K562 (cell line): Measurements from ENCODE around the gene ETV3L. TPM values are rescaled to one million over a fixed set of nuclear protein-coding genes. Genes with fewer than 3 reads are reported as not detected.

Experiments
- CEBPB ChIP-seq: fragments of 450-650 bp; IDR thresholded peaks from 2 replicates; pipeline ENCODE4 v1.6.1; 2016; ENCODE audit warnings: missing genetic modification characterization, missing compliant biosample characterization
- ETV6 ChIP-seq, 3 experiments: fragments of 150-350 bp in 1 of 3; sonication (generic) in 1 of 3; formaldehyde crosslinking in 1 of 3; IDR thresholded peaks; 2 replicates each; pipeline versions ENCODE4 v1.6.1 to v1.8.0; 2014 to 2022; ENCODE audit warnings: borderline replicate concordance in 2 of 3, low read depth in 2 of 3, antibody characterized with exemption in 1 of 3, low read length in 1 of 3, mild to moderate bottlenecking in 1 of 3, missing genetic modification reagents in 1 of 3
- GMEB1 ChIP-seq: fragments of 250-450 bp; sonication (Bioruptor Pico); IDR thresholded peaks from 2 replicates; pipeline ENCODE4 v1.4.0; 2020; ENCODE audit warnings: mild to moderate bottlenecking
- HMGN3 ChIP-seq: IDR thresholded peaks from 2 replicates; pipeline ENCODE4 v1.6.1; 2011; ENCODE audit warnings: borderline replicate concordance, low read depth, mild to moderate bottlenecking, mixed read lengths, low read length; ENCODE audit not compliant: insufficient read length; ENCODE audit errors: extremely low read depth
- KLF10 ChIP-seq: fragments of 250-450 bp; sonication (Bioruptor Pico); IDR thresholded peaks from 2 replicates; pipeline ENCODE4 v1.6.1; 2021; ENCODE audit warnings: matching md5 sums
- MEF2A ChIP-seq: IDR thresholded peaks from 2 replicates; pipeline ENCODE4 v1.6.1; 2011; ENCODE audit warnings: low read depth, mild to moderate bottlenecking, low read length, moderate library complexity; ENCODE audit not compliant: control insufficient read depth
- NEUROD1 ChIP-seq: fragments of 150-350 bp; IDR thresholded peaks from 2 replicates; pipeline ENCODE4 v1.6.1; 2014; ENCODE audit warnings: borderline replicate concordance, low read length, low read depth; ENCODE audit not compliant: partially characterized antibody
- NRF1 ChIP-seq, 2 experiments: fragments of 450-650 bp; IDR thresholded peaks in 1 of 2; conservative IDR thresholded peaks in 1 of 2; 2 replicates each; pipeline ENCODE4 v1.6.1; 2014; ENCODE audit warnings: mild to moderate bottlenecking in 2 of 2
- SMAD1 ChIP-seq: fragments of 150-350 bp; IDR thresholded peaks from 2 replicates; pipeline ENCODE4 v1.6.1; 2014; ENCODE audit warnings: low read length, low read depth; ENCODE audit not compliant: partially characterized antibody
- SRSF9 ChIP-seq: fragments of 200-400 bp; formaldehyde crosslinking; IDR thresholded peaks from 2 replicates; pipeline ENCODE4 v1.6.1; 2017; ENCODE audit warnings: low read depth, low read length, borderline replicate concordance
- STAT6 ChIP-seq: sonication (generic); formaldehyde crosslinking; IDR thresholded peaks from 2 replicates; pipeline ENCODE4 v1.8.1; 2023; ENCODE audit warnings: mild to moderate bottlenecking, missing genetic modification reagents
- ZNF263 ChIP-seq: sonication (generic); formaldehyde crosslinking; IDR thresholded peaks from 2 replicates; pipeline ENCODE4 v1.8.0; 2022; ENCODE audit warnings: mild to moderate bottlenecking, missing genetic modification reagents, borderline replicate concordance
- ZNF445 ChIP-seq: fragments of 250-450 bp; sonication (Bioruptor Pico); IDR thresholded peaks from 2 replicates; pipeline ENCODE4 v1.4.0; 2020; ENCODE audit warnings: low read depth, mild to moderate bottlenecking, moderate library complexity
- ZNF699 ChIP-seq: fragments of 250-450 bp; sonication (Bioruptor Pico); IDR thresholded peaks from 2 replicates; pipeline ENCODE4 v1.8.0; 2021; ENCODE audit warnings: mild to moderate bottlenecking, moderate library complexity; ENCODE audit not compliant: insufficient replicate concordance
- ZNF830 ChIP-seq: fragments of 250-450 bp; sonication (Bioruptor Pico); IDR thresholded peaks from 2 replicates; pipeline ENCODE4 v1.5.0; 2021; ENCODE audit warnings: mild to moderate bottlenecking
- ZZZ3 ChIP-seq: fragments of 450-650 bp; IDR thresholded peaks from 2 replicates; pipeline ENCODE4 v1.6.1; 2016; ENCODE audit warnings: antibody characterized with exemption, mild to moderate bottlenecking, moderate library complexity
- polyA plus RNA-seq, 8 experiments: library from polyadenylated mRNA; depleted of rRNA in 4 of 8; stranded (reverse) in 5 of 8; unstranded in 3 of 8; fragments of >200 nt; fragmentation: Nextera tagmentation in 2 of 8; fragmentation: Illumina TruSeq in 1 of 8; extraction: Ambion mirVana in 2 of 8; extraction: Trizol in 1 of 8; gene quantifications; 2 replicates each; pipeline versions ENCODE4 v1.2.1 to v1.2.3, GENCODE V29; 2011 to 2014; ENCODE audit warnings: inconsistent platforms in 1 of 8, missing spikeins in 1 of 8
- total RNA-seq, 7 experiments: library from RNA; depleted of rRNA in 6 of 7; stranded (reverse); fragments of >200 nt in 6 of 7; fragmentation: Illumina TruSeq in 2 of 7; extraction: Trizol in 2 of 7; gene quantifications; 2 replicates each; pipeline versions ENCODE4 v1.2.1 to v1.2.3, GENCODE V29; 2011 to 2021; ENCODE audit warnings: low replicate concordance in 1 of 7
- TF ChIP-seq, protein P1 (sequence below): sonication (generic); formaldehyde crosslinking; IDR thresholded peaks from 2 replicates; pipeline ENCODE4 v1.9.0; 2022; ENCODE audit warnings: mild to moderate bottlenecking, missing genetic modification reagents

Gene ETV3L
- total and polyA plus RNA-seq, 9 of the 15 experiments (the other 6 are each of a cell fraction or from before 2014, with no cell fraction given) = not detected

GRCh38 chr1:157073944-157074685 is 25.5 kb downstream of the ETV3L start (continued):
- TF ChIP-seq ZNF263 (CRISPR knock-in tag) (peak; percentile 12; the same call in 1 of the 2 replicates), HMGN3 (no peak), ETV6 (IDR thresholded peaks at IDR 0.05; ENCODE audit: borderline replicate concordance in 1 of 2, low read depth in 2 of 2, low read length in 1 of 2) (no peak), ETV6 (CRISPR knock-in tag; IDR thresholded peaks at IDR 0.05; ENCODE audit: borderline replicate concordance) (no peak), MEF2A (no peak), ZNF699 (no peak), ZNF830 (CRISPR knock-in tag) (no peak), SMAD1 (no peak), KLF10 (CRISPR knock-in tag) (no peak), NEUROD1 (no peak), CEBPB (tag) (no peak), STAT6 (CRISPR knock-in tag) (no peak), GMEB1 (CRISPR knock-in tag) (peak; percentile 27; the same call in 1 of the 2 replicates), SRSF9 (no peak), NRF1 (conservative IDR thresholded peaks at IDR 0.05 in 1 of 2, IDR thresholded peaks at IDR 0.05 in 1 of 2) (peak in 1 of 2 experiments; percentile 27; a peak in 2 of 4 replicates), ZZZ3 (no peak), ZNF445 (CRISPR knock-in tag) (no peak)
- TF ChIP-seq, protein P1, sequence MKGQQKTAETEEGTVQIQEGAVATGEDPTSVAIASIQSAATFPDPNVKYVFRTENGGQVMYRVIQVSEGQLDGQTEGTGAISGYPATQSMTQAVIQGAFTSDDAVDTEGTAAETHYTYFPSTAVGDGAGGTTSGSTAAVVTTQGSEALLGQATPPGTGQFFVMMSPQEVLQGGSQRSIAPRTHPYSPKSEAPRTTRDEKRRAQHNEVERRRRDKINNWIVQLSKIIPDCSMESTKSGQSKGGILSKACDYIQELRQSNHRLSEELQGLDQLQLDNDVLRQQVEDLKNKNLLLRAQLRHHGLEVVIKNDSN (CRISPR knock-in tag) = 0 out of 2 replicates have a peak, but pooled peaks have one; percentile 36
